ENCODE measurements around the gene GARRE1.
"Not testable (repeated sequence)": the region's sequence is repeated elsewhere in the genome, so short reads cannot be mapped to it uniquely, and the experiment has no call there.

The GARRE1 gene

GRCh38 chr19:34232566-34233481 is 21.5 kb upstream of the GARRE1 start:
- DNase-seq: no peak

GRCh38 chr19:34235425-34235940 is 18.9 kb upstream of the GARRE1 start:
- no peak for DNase-seq

GRCh38 chr19:34236035-34236987 is 18.0 kb upstream of the GARRE1 start:
- DNase-seq: no peak

GRCh38 chr19:34237283-34237682 is 17.1 kb upstream of the GARRE1 start:
- no peak for DNase-seq

GRCh38 chr19:34237939-34238338 is 16.4 kb upstream of the GARRE1 start:
- DNase-seq: no peak

GRCh38 chr19:34241513-34242337 is 12.6 kb upstream of the GARRE1 start:
- no peak for DNase-seq

- peak; percentile 26 for DNase-seq
These were observed 11.0 kb upstream of the GARRE1 start for GRCh38 chr19:34243138-34243875.

- no peak for DNase-seq
These were observed 10.3 kb upstream of the GARRE1 start for GRCh38 chr19:34243876-34244578.

GRCh38 chr19:34244611-34245299 is 9.6 kb upstream of the GARRE1 start:
- no peak for DNase-seq

GRCh38 chr19:34246340-34246739 is 8.0 kb upstream of the GARRE1 start:
- no peak for DNase-seq

- DNase-seq: no peak
These were observed 5.4 kb upstream of the GARRE1 start for GRCh38 chr19:34248941-34249340.

GRCh38 chr19:34253167-34253566 is 1.2 kb upstream of the GARRE1 start:
- not testable (repeated sequence) for DNase-seq

GRCh38 chr19:34253681-34254045 is 691 bp upstream of the GARRE1 start:
- not testable (repeated sequence) for DNase-seq

- no peak for DNase-seq
These were observed 511 bp downstream of the GARRE1 start for GRCh38 chr19:34254698-34255432.

- DNase-seq: no peak
These were observed 1.2 kb downstream of the GARRE1 start for GRCh38 chr19:34255546-34255945.

GRCh38 chr19:34256835-34257558 is 2.6 kb downstream of the GARRE1 start:
- no peak for DNase-seq

GRCh38 chr19:34257559-34257924 is 3.2 kb downstream of the GARRE1 start:
- no peak for DNase-seq

GRCh38 chr19:34259367-34260095 is 5.2 kb downstream of the GARRE1 start:
- DNase-seq: no peak
